GM18526 (cell line): ENCODE results near the gene GFM1.

Source experiments
- POLR2A ChIP-seq: IDR thresholded peaks from 3 replicates; pipeline ENCODE4 v1.6.1; 2011; ENCODE audit not compliant: insufficient read length; ENCODE audit errors: extremely low read depth

The GFM1 gene

GRCh38 chr3:158709666-158710083, 65.3 kb downstream of the GFM1 start:
- no peak for TF ChIP-seq POLR2A

- no peak for TF ChIP-seq POLR2A
These were observed 66.3 kb downstream of the GFM1 start for GRCh38 chr3:158710601-158711000.

- TF ChIP-seq POLR2A, result no peak
These were observed 67.6 kb downstream of the GFM1 start for GRCh38 chr3:158711886-158712285.

GRCh38 chr3:158712443-158712842, 68.1 kb downstream of the GFM1 start:
- no peak for TF ChIP-seq POLR2A

GRCh38 chr3:158713094-158713499, 68.8 kb downstream of the GFM1 start:
- no peak for TF ChIP-seq POLR2A

- no peak for TF ChIP-seq POLR2A
These were observed 73.2 kb downstream of the GFM1 start for GRCh38 chr3:158717576-158717975.

GRCh38 chr3:158718490-158719170, 74.3 kb downstream of the GFM1 start:
- no peak for TF ChIP-seq POLR2A

GRCh38 chr3:158722108-158722507, 77.8 kb downstream of the GFM1 start:
- no peak for TF ChIP-seq POLR2A

- no peak for TF ChIP-seq POLR2A
These were observed 79.7 kb downstream of the GFM1 start for GRCh38 chr3:158723991-158724390.

- TF ChIP-seq POLR2A, result no peak
These were observed 81.2 kb downstream of the GFM1 start for GRCh38 chr3:158725348-158726011.

- no peak for TF ChIP-seq POLR2A
These were observed 83.1 kb downstream of the GFM1 start for GRCh38 chr3:158727206-158728060.

GRCh38 chr3:158728061-158728377, 83.7 kb downstream of the GFM1 start:
- TF ChIP-seq POLR2A, result no peak

GRCh38 chr3:158728851-158729250, 84.5 kb downstream of the GFM1 start:
- TF ChIP-seq POLR2A, result no peak

- no peak for TF ChIP-seq POLR2A
These were observed 87.2 kb downstream of the GFM1 start for GRCh38 chr3:158731486-158731885.

GRCh38 chr3:158731938-158732855, 87.9 kb downstream of the GFM1 start, which contains the start of gene RARRES1:
TSS of gene RARRES1 (minus strand) at chr3:158732457. CDS start at chr3:158732415, 42 bp downstream.
- TF ChIP-seq POLR2A, result no peak

- TF ChIP-seq POLR2A, result no peak
These were observed 88.5 kb downstream of the GFM1 start for GRCh38 chr3:158732856-158733200.

- TF ChIP-seq POLR2A, result no peak
These were observed 89.3 kb downstream of the GFM1 start for GRCh38 chr3:158733656-158734055.
